ENCODE measurements around the gene TSPEAR. TPM values are rescaled to one million over a fixed set of nuclear protein-coding genes. Genes with fewer than 3 reads are reported as not detected.
"Not testable (repeated sequence)": the region's sequence is repeated elsewhere in the genome, so short reads cannot be mapped to it uniquely, and the experiment has no call there.

The TSPEAR gene
- total and polyA plus RNA-seq, 5 donors = 0.29 to 4.6 (median 1.4) TPM

GRCh38 chr21:44628707-44629391, 82.5 kb downstream of the TSPEAR start:
- WGBS = 57% methylated on average over 18 of the region's 18 CpGs
- ATAC-seq (peak; percentile 39 to 46), DNase-seq (no peak)
- Histone ChIP-seq H3K27ac (ENCODE audit: low read length) (no peak overlapping the region), H3K27me3 (ENCODE audit: control insufficient read depth, insufficient read depth) (no peaks in the 10 kb centered on the region), H3K9me3 (ENCODE audit: control insufficient read depth, low read length) (no peaks in the 10 kb centered on the region), H3K4me3 (ENCODE audit: low read length) (no peak overlapping the region), H3K4me1 (ENCODE audit: control insufficient read depth, insufficient read depth, low read length) (no peaks in the 10 kb centered on the region)
- intact Hi-C loops (cut with DNase I) = no loop called here

GRCh38 chr21:44627831-44628233, 83.5 kb downstream of the TSPEAR start:
- 53% methylated on average over 15 of the region's 15 CpGs for WGBS
- H3K4me3 ChIP-seq (ENCODE audit: low read length); H3K4me1 ChIP-seq (ENCODE audit: control insufficient read depth, insufficient read depth, low read length); DNase-seq; H3K9me3 ChIP-seq (ENCODE audit: control insufficient read depth, low read length); ATAC-seq; intact Hi-C loops (cut with DNase I); H3K27me3 ChIP-seq (ENCODE audit: control insufficient read depth, insufficient read depth); H3K27ac ChIP-seq (ENCODE audit: low read length): not testable (repeated sequence)

GRCh38 chr21:44627181-44627822, 84.1 kb downstream of the TSPEAR start:
- not testable (repeated sequence) for H3K27me3 ChIP-seq (ENCODE audit: control insufficient read depth, insufficient read depth); DNase-seq; H3K9me3 ChIP-seq (ENCODE audit: control insufficient read depth, low read length)

GRCh38 chr21:44626673-44627143, 84.7 kb downstream of the TSPEAR start, which contains the start of gene KRTAP10-9:
Gene KRTAP10-9, plus strand, starts transcription at chr21:44627093. Its CDS starts 79 bp downstream, at chr21:44627172.
- no peak for DNase-seq
- ATAC-seq = no peak
- Histone ChIP-seq H3K9me3 (ENCODE audit: control insufficient read depth, low read length) (no peaks in the 10 kb centered on the region), H3K27ac (ENCODE audit: low read length) (no peak within 1 kb of the TSS), H3K27me3 (ENCODE audit: control insufficient read depth, insufficient read depth) (no peaks in the 10 kb centered on the region), H3K4me3 (ENCODE audit: low read length) (no peak within 1 kb of the TSS), H3K4me1 (ENCODE audit: control insufficient read depth, insufficient read depth, low read length) (no peaks in the 10 kb centered on the region)
- intact Hi-C loops (cut with DNase I) = no loop called here
- 39% methylated on average over 7 of the region's 7 CpGs for WGBS

More at GRCh38 chr21:44627181-44627822, 84.1 kb downstream of the TSPEAR start:
- intact Hi-C loops (cut with DNase I); ATAC-seq; H3K4me1 ChIP-seq (ENCODE audit: control insufficient read depth, insufficient read depth, low read length); H3K27ac ChIP-seq (ENCODE audit: low read length); H3K4me3 ChIP-seq (ENCODE audit: low read length): not testable (repeated sequence)
- WGBS = 76% methylated on average over 20 of the region's 20 CpGs

- DNase-seq (no peak), ATAC-seq (peak in 1 of 2 donors; percentile 39)
- Histone ChIP-seq H3K9me3 (ENCODE audit: control insufficient read depth, low read length) (no peaks in the 10 kb centered on the region), H3K27ac (ENCODE audit: low read length) (no peak overlapping the region), H3K4me1 (ENCODE audit: control insufficient read depth, insufficient read depth, low read length) (no peaks in the 10 kb centered on the region), H3K27me3 (ENCODE audit: control insufficient read depth, insufficient read depth) (no peaks in the 10 kb centered on the region), H3K4me3 (ENCODE audit: low read length) (no peak overlapping the region)
- 71% methylated on average over 10 of the region's 10 CpGs for WGBS
- intact Hi-C loops (cut with DNase I) = no loop called here
Observed at GRCh38 chr21:44626262-44626661, 85.1 kb downstream of the TSPEAR start.

GRCh38 chr21:44625756-44626155, 85.6 kb downstream of the TSPEAR start:
- Histone ChIP-seq H3K27ac (ENCODE audit: low read length) (no peak overlapping the region), H3K9me3 (ENCODE audit: control insufficient read depth, low read length) (no peaks in the 10 kb centered on the region), H3K4me3 (ENCODE audit: low read length) (no peak overlapping the region), H3K27me3 (ENCODE audit: control insufficient read depth, insufficient read depth) (no peaks in the 10 kb centered on the region), H3K4me1 (ENCODE audit: control insufficient read depth, insufficient read depth, low read length) (no peaks in the 10 kb centered on the region)
- DNase-seq (no peak), ATAC-seq (no peak)
- intact Hi-C loops (cut with DNase I) = no loop called here
- WGBS = 76% methylated on average over 7 of the region's 7 CpGs

- no peaks in the 10 kb centered on the region for H3K9me3 ChIP-seq (ENCODE audit: control insufficient read depth, low read length)
- intact Hi-C loops (cut with DNase I) = no loop called here
- no peak overlapping the region for H3K4me3 ChIP-seq (ENCODE audit: low read length)
Observed at GRCh38 chr21:44623575-44623974, 87.8 kb downstream of the TSPEAR start.

GRCh38 chr21:44619886-44620285, 91.5 kb downstream of the TSPEAR start:
- Histone ChIP-seq H3K27me3 (ENCODE audit: control insufficient read depth, insufficient read depth) (no peaks in the 10 kb centered on the region), H3K4me1 (ENCODE audit: control insufficient read depth, insufficient read depth, low read length) (no peaks in the 10 kb centered on the region), H3K27ac (ENCODE audit: low read length) (no peak overlapping the region)

More at GRCh38 chr21:44623575-44623974, 87.8 kb downstream of the TSPEAR start:
- no peaks in the 10 kb centered on the region for H3K4me1 ChIP-seq (ENCODE audit: control insufficient read depth, insufficient read depth, low read length)
- DNase-seq (no peak), ATAC-seq (no peak)
- no peak overlapping the region for H3K27ac ChIP-seq (ENCODE audit: low read length)
- no peaks in the 10 kb centered on the region for H3K27me3 ChIP-seq (ENCODE audit: control insufficient read depth, insufficient read depth)

GRCh38 chr21:44618909-44619308, 92.5 kb downstream of the TSPEAR start:
- ATAC-seq = no peak
- Histone ChIP-seq H3K27ac (ENCODE audit: low read length) (no peak overlapping the region), H3K4me1 (ENCODE audit: control insufficient read depth, insufficient read depth, low read length) (no peaks in the 10 kb centered on the region), H3K27me3 (ENCODE audit: control insufficient read depth, insufficient read depth) (no peaks in the 10 kb centered on the region), H3K9me3 (ENCODE audit: control insufficient read depth, low read length) (no peaks in the 10 kb centered on the region), H3K4me3 (ENCODE audit: low read length) (no peak overlapping the region)
- WGBS = 64% methylated on average over 3 of the region's 3 CpGs
- no peak for DNase-seq
- intact Hi-C loops (cut with DNase I) = no loop called here

More at GRCh38 chr21:44619886-44620285, 91.5 kb downstream of the TSPEAR start:
- 88% methylated on average over 6 of the region's 6 CpGs for WGBS
- H3K9me3 ChIP-seq (ENCODE audit: control insufficient read depth, low read length) = no peaks in the 10 kb centered on the region
- ATAC-seq (no peak), DNase-seq (no peak)
- intact Hi-C loops (cut with DNase I) = no loop called here
- no peak overlapping the region for H3K4me3 ChIP-seq (ENCODE audit: low read length)

GRCh38 chr21:44618504-44618903, 92.9 kb downstream of the TSPEAR start:
- Histone ChIP-seq H3K4me3 (ENCODE audit: low read length) (no peak overlapping the region), H3K9me3 (ENCODE audit: control insufficient read depth, low read length) (no peaks in the 10 kb centered on the region), H3K27ac (ENCODE audit: low read length) (no peak overlapping the region), H3K4me1 (ENCODE audit: control insufficient read depth, insufficient read depth, low read length) (no peaks in the 10 kb centered on the region), H3K27me3 (ENCODE audit: control insufficient read depth, insufficient read depth) (no peaks in the 10 kb centered on the region)
- 18% methylated on average over 4 of the region's 4 CpGs for WGBS
- ATAC-seq (peak in 1 of 2 donors; percentile 49), DNase-seq (peak in 1 of 3 donors; percentile 69)
- intact Hi-C loops (cut with DNase I) = no loop called here

GRCh38 chr21:44617071-44617501, 94.3 kb downstream of the TSPEAR start:
- Histone ChIP-seq H3K9me3 (ENCODE audit: control insufficient read depth, low read length) (no peaks in the 10 kb centered on the region), H3K27me3 (ENCODE audit: control insufficient read depth, insufficient read depth) (no peaks in the 10 kb centered on the region), H3K4me3 (ENCODE audit: low read length) (no peak overlapping the region), H3K27ac (ENCODE audit: low read length) (no peak overlapping the region), H3K4me1 (ENCODE audit: control insufficient read depth, insufficient read depth, low read length) (no peaks in the 10 kb centered on the region)
- 53% methylated on average over 8 of the region's 8 CpGs for WGBS
- DNase-seq = peak in 1 of 3 donors; percentile 22
- intact Hi-C loops (cut with DNase I) = no loop called here
- no peak for ATAC-seq
